PC-9 (cell line): ENCODE data around the gene CDK18. TPM values are rescaled to one million over a fixed set of nuclear protein-coding genes. Genes with fewer than 3 reads are reported as not detected.

ENCODE experiments used
- BruUV-seq: library from RNA; stranded (reverse); fragments of 400-500 nt; replicated peaks from 2 replicates; lab custom pipeline; 2021; lab: Mats Ljungman, UMichigan
- CTCF ChIA-PET: fragments of 300-600 bp; sonication (Branson Sonifier 250); formaldehyde crosslinking; loops from one replicate; lab custom pipeline; 2022; ENCODE audit warnings: antibody characterized with exemption; lab: Charles Lee
- POLR2A ChIA-PET: fragments of 300-600 bp; sonication (Branson Sonifier 250); formaldehyde crosslinking; loops from one replicate; lab custom pipeline; 2022; ENCODE audit warnings: antibody characterized with exemption; ENCODE audit not compliant: unreplicated experiment; lab: Charles Lee
- DNase-seq, 2 experiments: peaks; one replicate each; pipeline versions ENCODE4 v3.0.0 to v3.0.0-alpha.2; 2015 to 2022; ENCODE audit warnings: mixed read lengths in 1 of 2
- H2AFZ ChIP-seq: fragments of 200-600 bp; sonication (generic); 2 replicates; pipeline ENCODE4 v1.8.1; 2017; ENCODE audit warnings: antibody characterized with exemption
- H3F3A ChIP-seq: fragments of 200-600 bp; sonication (generic); 2 replicates; pipeline ENCODE4 v1.8.1; 2017; ENCODE audit warnings: antibody characterized with exemption, mild to moderate bottlenecking, low read depth; ENCODE audit not compliant: insufficient read depth
- H3K27ac ChIP-seq: fragments of 200-600 bp; sonication (generic); 2 replicates; pipeline ENCODE4 v1.6.1; 2016; ENCODE audit warnings: mixed run types
- H3K27me3 ChIP-seq: fragments of 200-600 bp; sonication (generic); 2 replicates; pipeline ENCODE4 v1.6.1; 2016; ENCODE audit warnings: low read depth, mixed run types; ENCODE audit not compliant: insufficient read depth
- H3K36me3 ChIP-seq: fragments of 200-600 bp; sonication (generic); 2 replicates; pipeline ENCODE4 v1.6.1; 2016; ENCODE audit warnings: low read depth, mixed run types
- H3K4me1 ChIP-seq: fragments of 200-600 bp; sonication (generic); replicated peaks from 2 replicates; pipeline ENCODE4 v1.6.1; 2016; ENCODE audit warnings: mixed run types; ENCODE audit not compliant: insufficient read depth
- H3K4me2 ChIP-seq: fragments of 200-600 bp; sonication (generic); 2 replicates; pipeline ENCODE4 v1.6.1; 2017; ENCODE audit warnings: mixed run types
- H3K4me3 ChIP-seq: fragments of 200-600 bp; sonication (generic); 2 replicates; pipeline ENCODE4 v1.6.1; 2016; ENCODE audit warnings: mixed run types
- H3K79me2 ChIP-seq: fragments of 200-600 bp; sonication (generic); 2 replicates; pipeline ENCODE4 v1.6.1; 2017; ENCODE audit warnings: low read depth, mixed run types
- H3K9me2 ChIP-seq: fragments of 200-600 bp; sonication (generic); 2 replicates; pipeline ENCODE4 v1.8.1; 2017; ENCODE audit warnings: mild to moderate bottlenecking; ENCODE audit not compliant: insufficient read depth
- H3K9me3 ChIP-seq: fragments of 200-600 bp; sonication (generic); 2 replicates; pipeline ENCODE4 v1.8.1; 2016; ENCODE audit warnings: low read depth; ENCODE audit not compliant: insufficient read depth
- H4K20me1 ChIP-seq: fragments of 200-600 bp; sonication (generic); 2 replicates; pipeline ENCODE4 v1.8.1; 2017; ENCODE audit not compliant: insufficient read depth
- EZH2 ChIP-seq: fragments of 200-600 bp; sonication (generic); IDR thresholded peaks from 2 replicates; pipeline ENCODE4 v1.8.0; 2017; ENCODE audit warnings: antibody characterized with exemption, low read depth
- intact Hi-C: fragments of 100-400 bp; cut with micrococcal nuclease; formaldehyde crosslinking; loops from one replicate; pipeline ENCODE4 v1.10.0; 2022; ENCODE audit not compliant: unreplicated experiment
- total RNA-seq: library from RNA; stranded (reverse); gene quantifications from 2 replicates; pipeline ENCODE4 v1.2.3, GENCODE V29; 2021
- TF ChIP-seq, protein P1 (sequence below): fragments of 200-600 bp; sonication (generic); conservative IDR thresholded peaks from 2 replicates; pipeline ENCODE4 v1.6.1; 2017; ENCODE audit warnings: mixed run types, antibody characterized with exemption, mild to moderate bottlenecking, moderate library complexity

CDK18 gene
- total RNA-seq, 1 experiment from 2014 or later, result 35.3 TPM

DNA sequence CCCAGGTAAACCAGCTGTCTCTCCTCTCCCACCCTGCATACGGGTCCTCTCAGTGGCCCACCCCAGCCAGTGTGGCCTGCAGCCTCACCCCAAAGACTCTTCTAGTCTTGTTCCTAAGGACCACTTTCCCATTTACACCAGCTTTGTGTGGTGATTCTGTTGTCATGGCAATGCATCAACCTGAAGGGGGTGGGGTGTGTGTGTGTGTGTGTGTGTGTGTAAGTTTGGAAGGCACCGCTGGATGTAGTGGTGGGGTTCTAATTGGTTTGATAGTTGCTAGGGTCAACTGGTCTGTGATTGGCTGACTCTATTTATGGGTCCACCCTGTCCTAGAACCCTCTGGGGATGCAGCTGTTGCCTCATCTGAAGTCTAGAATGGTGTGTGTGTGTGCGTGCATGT is 4.7 kb upstream of the CDK18 start:
- H3K79me2 ChIP-seq, result no peaks in the 10 kb centered on the region
- no peak overlapping the region for H3K4me3 ChIP-seq
- no peak overlapping the region for H3K4me2 ChIP-seq
- CTCF ChIA-PET, result no interaction called here
- peaks cover 6% of the 10 kb centered on the region for H3K4me1 ChIP-seq
- no TSS peak for BruUV-seq
- no peak for DNase-seq
- no peaks in the 10 kb centered on the region for H4K20me1 ChIP-seq
- H3K36me3 ChIP-seq, result no peaks in the 10 kb centered on the region
- H3K27ac ChIP-seq, result no peak overlapping the region
- H3K9me2 ChIP-seq, result no peaks in the 10 kb centered on the region
- intact Hi-C loops, result no loop called here
- no peaks in the 10 kb centered on the region for H3K9me3 ChIP-seq
- H3K27me3 ChIP-seq, result no peaks in the 10 kb centered on the region
- no peak overlapping the region for H2AFZ ChIP-seq
- POLR2A ChIA-PET, result no interaction called here
- H3F3A ChIP-seq, result peaks cover 7% of the 10 kb centered on the region; the same call in 1 of the 2 replicates
- TF ChIP-seq, protein P1, sequence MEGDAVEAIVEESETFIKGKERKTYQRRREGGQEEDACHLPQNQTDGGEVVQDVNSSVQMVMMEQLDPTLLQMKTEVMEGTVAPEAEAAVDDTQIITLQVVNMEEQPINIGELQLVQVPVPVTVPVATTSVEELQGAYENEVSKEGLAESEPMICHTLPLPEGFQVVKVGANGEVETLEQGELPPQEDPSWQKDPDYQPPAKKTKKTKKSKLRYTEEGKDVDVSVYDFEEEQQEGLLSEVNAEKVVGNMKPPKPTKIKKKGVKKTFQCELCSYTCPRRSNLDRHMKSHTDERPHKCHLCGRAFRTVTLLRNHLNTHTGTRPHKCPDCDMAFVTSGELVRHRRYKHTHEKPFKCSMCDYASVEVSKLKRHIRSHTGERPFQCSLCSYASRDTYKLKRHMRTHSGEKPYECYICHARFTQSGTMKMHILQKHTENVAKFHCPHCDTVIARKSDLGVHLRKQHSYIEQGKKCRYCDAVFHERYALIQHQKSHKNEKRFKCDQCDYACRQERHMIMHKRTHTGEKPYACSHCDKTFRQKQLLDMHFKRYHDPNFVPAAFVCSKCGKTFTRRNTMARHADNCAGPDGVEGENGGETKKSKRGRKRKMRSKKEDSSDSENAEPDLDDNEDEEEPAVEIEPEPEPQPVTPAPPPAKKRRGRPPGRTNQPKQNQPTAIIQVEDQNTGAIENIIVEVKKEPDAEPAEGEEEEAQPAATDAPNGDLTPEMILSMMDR, result no peak
- TF ChIP-seq EZH2, result no peak

DNA sequence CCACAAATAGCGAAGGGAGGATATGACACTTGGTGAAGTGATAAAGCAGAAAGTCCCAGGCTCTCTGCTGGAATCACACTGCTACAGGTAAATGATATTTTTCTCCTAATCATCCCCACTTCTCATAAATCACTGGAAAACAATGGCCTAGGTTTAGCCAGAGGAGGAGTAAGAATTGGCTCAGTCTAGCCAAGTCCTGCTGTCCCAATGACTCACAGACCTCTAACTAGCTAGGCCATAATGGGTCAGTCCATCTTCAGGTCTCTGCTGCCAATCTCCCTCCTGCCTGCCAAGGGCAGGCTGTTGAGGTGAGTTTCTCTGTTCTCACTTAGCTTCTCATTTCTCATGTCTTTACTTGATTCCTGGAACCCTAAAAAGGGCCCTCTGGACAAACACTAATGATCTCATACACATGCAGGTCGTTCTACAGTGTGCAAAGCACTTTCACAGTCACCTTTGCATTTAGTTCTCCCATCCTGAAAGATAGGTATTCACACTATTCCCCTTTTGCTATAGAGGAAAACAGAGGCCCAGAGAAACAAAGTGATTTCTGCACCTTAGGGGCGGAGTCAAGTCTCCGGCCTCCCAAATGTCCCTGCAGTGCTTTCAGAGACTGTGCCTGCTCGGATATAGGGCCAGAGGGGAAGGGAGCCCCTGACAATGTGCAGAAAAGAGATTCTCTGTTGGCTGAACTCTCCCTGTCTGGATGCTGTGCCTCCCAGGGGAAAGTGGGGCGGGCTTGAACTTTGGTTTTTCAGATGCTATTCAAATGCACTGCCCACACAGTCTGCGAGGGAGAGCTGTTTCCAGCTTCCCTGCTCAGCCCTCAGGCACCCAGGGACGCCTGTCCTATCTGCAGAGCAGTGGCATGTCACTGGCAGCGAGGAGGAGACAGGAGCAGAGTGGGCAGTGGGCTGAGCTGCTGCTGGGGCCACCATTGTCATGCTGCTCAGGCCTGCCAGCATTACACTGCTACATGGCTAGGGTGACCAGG is 3.9 kb upstream of the CDK18 start:
- POLR2A ChIA-PET, result no interaction called here
- Histone ChIP-seq H3F3A (peaks cover 7% of the 10 kb centered on the region; the same call in 1 of the 2 replicates), H3K4me2 (no peak overlapping the region), H3K4me3 (no peak overlapping the region), H3K79me2 (peaks cover 5% of the 10 kb centered on the region; the same call in 1 of the 2 replicates), H3K9me2 (no peaks in the 10 kb centered on the region), H3K4me1 (peaks cover 8% of the 10 kb centered on the region), H3K27me3 (no peaks in the 10 kb centered on the region), H3K9me3 (no peaks in the 10 kb centered on the region), H3K27ac (no peak overlapping the region), H2AFZ (no peak overlapping the region), H3K36me3 (no peaks in the 10 kb centered on the region), H4K20me1 (no peaks in the 10 kb centered on the region)
- no peak for DNase-seq
- TF ChIP-seq, protein P1, result no peak
- no peak for TF ChIP-seq EZH2
- intact Hi-C loops, result no loop called here
- BruUV-seq, result no TSS peak
- CTCF ChIA-PET, result interaction anchor here (1.1 kb wide), 1 partner anchor 12 kb away, joined by 3 read pairs; no protein-coding TSS in a partner anchor

DNA sequence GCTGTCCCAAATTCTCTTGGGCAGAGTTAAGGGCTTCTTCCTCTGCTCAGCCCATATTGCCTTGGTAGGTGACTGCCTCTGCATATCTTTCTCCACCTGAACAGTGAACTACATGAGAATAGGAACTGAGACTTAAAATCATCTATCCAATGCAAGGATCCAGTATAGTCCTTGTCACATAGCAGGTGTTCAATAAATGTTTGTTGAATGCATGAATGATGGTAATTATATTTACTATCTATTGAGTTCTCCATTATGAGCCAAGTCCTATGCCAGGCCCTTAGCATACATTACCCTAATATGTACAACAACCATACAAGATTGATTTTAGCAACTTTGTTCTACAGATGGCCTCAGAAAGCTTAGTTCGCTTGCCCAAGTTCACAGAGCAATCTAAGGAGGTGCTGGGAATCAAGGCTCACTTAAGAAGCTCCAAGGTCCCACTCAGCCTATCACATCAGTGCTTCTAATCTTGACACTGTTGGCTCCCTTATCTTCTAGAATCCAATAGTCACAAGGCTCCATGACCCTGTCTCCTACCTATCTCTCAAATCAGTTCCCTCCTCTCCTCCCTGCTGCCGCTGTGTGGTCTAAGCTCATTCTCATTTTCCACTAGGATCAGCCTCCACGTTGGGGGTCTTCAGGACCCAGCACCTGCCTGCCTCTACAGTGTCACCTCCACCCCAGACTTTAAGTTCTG is 2.2 kb upstream of the CDK18 start:
- no peak for TF ChIP-seq EZH2
- TF ChIP-seq, protein P1, result no peak
- H2AFZ ChIP-seq, result no peak overlapping the region
- peaks cover 15% of the 10 kb centered on the region for H3K79me2 ChIP-seq
- no peaks in the 10 kb centered on the region for H3K9me3 ChIP-seq
- BruUV-seq, result no TSS peak
- H3K27ac ChIP-seq, result no peak overlapping the region
- no peaks in the 10 kb centered on the region for H3K27me3 ChIP-seq
- no peak for DNase-seq
- H3K4me1 ChIP-seq, result peaks cover 14% of the 10 kb centered on the region
- peaks cover 12% of the 10 kb centered on the region; the same call in 1 of the 2 replicates for H3F3A ChIP-seq
- no peaks in the 10 kb centered on the region for H3K9me2 ChIP-seq
- ChIA-PET POLR2A (no interaction called here), CTCF (interaction anchor here (0.9 kb wide), 1 partner anchor 14 kb away, joined by 3 read pairs; no protein-coding TSS in a partner anchor)
- no peaks in the 10 kb centered on the region for H3K36me3 ChIP-seq
- no peaks in the 10 kb centered on the region for H4K20me1 ChIP-seq
- no peak overlapping the region for H3K4me2 ChIP-seq
- intact Hi-C loops, result no loop called here
- no peak overlapping the region for H3K4me3 ChIP-seq
